Esophagus squamous epithelium (tissue), 5 donors: Measurements from ENCODE around the gene PCNX4. TPM values are rescaled to one million over a fixed set of nuclear protein-coding genes. Genes with fewer than 3 reads are reported as not detected.
A peak's percentile ranks its signal among the peaks of the same experiment; 100 is the strongest.

Source experiments
- DNase-seq: peaks from one replicate; lab custom pipeline; 2025; lab: John Stamatoyannopoulos, UW
- H3K27ac ChIP-seq, 4 donors: fragments of 200-600 bp; sonication (generic); one replicate each; pipeline ENCODE4 v1.5.1; 2016 to 2019; ENCODE audit warnings: mild to moderate bottlenecking in 1 of 4
- H3K27me3 ChIP-seq, 4 donors: fragments of 200-600 bp; sonication (generic); 1 replicate in 3 of 4; 2 replicates in 1 of 4; pipeline versions ENCODE4 v1.5.1 to v1.6.0; 2017 to 2021; ENCODE audit warnings: antibody characterized with exemption in 1 of 4
- H3K36me3 ChIP-seq, 3 donors: fragments of 200-600 bp; sonication (generic); one replicate each; pipeline ENCODE4 v1.5.1; 2016 to 2019
- H3K4me1 ChIP-seq, 3 donors: fragments of 200-600 bp; sonication (generic); one replicate each; pipeline ENCODE4 v1.5.1; 2017 to 2019
- H3K4me3 ChIP-seq, 4 donors: fragments of 200-600 bp; sonication (generic); 1 replicate in 3 of 4; 2 replicates in 1 of 4; pipeline ENCODE4 v1.5.1; 2016 to 2019; ENCODE audit warnings: mild to moderate bottlenecking in 2 of 4, moderate library complexity in 1 of 4
- H3K9me3 ChIP-seq, 3 donors: fragments of 200-600 bp; sonication (generic); one replicate each; pipeline ENCODE4 v1.5.1; 2016 to 2019
- CTCF ChIP-seq, 6 experiments: fragments of 450-650 bp in 4 of 6; fragments of 200-600 bp in 2 of 6; sonication (generic) in 2 of 6; IDR thresholded peaks; one replicate each; pipeline ENCODE4 v1.5.1; 2016 to 2019; ENCODE audit warnings: antibody characterized with exemption in 6 of 6, mild to moderate bottlenecking in 4 of 6, moderate library complexity in 4 of 6
- POLR2A ChIP-seq, 4 donors: fragments of 450-650 bp; IDR thresholded peaks; one replicate each; pipeline ENCODE4 v1.6.1; 2017; ENCODE audit warnings: antibody characterized with exemption in 4 of 4, mild to moderate bottlenecking in 4 of 4, moderate library complexity in 3 of 4
- WGBS, 2 donors: methylation state at CpG; one replicate each; pipeline ENCODE4 v1.1.5; 2018; 5-methylcytosine and 5-hydroxymethylcytosine counted together
- intact Hi-C: fragments of 100-400 bp; cut with DNase I; formaldehyde crosslinking; loops from one replicate; pipeline ENCODE4 v1.15.0; 2022
- total RNA-seq, 4 donors: library from RNA; depleted of rRNA; stranded (reverse); fragments of >200 nt; gene quantifications; one replicate each; pipeline ENCODE4 v1.1.0, GENCODE V29; 2016
- donor health status: DM: yes; HTN: yes; CAD: no.

Gene PCNX4
- total RNA-seq, 4 donors from 2014 or later: 9.4 to 31.1 (median 18.7) TPM

- no peak for DNase-seq
- Histone ChIP-seq H3K27me3 (no peaks in the 10 kb centered on the region), H3K4me1 (peaks cover 0 to 18% (median 8%) of the 10 kb centered on the region in 3 donors), H3K36me3 (no peaks in the 10 kb centered on the region), H3K9me3 (no peaks in the 10 kb centered on the region), H3K4me3 (peak overlapping the region; percentile 4 to 65 (median 42)), H3K27ac (peak overlapping the region in 3 of 4 donors; percentile 45 to 63 (median 58))
- TF ChIP-seq POLR2A (IDR thresholded peaks at IDR 0.05): no peak
- peak; percentile 59 to 88 (median 76) for TF ChIP-seq CTCF (IDR thresholded peaks at IDR 0.05)
- WGBS, 2 donors: 0 to 2% methylated on average over 5 of the region's 5 CpGs
- intact Hi-C loops: no loop called here
Measured at GRCh38 chr14:60184146-60184904, 92.6 kb downstream of the PCNX4 start.

- H3K27ac ChIP-seq: no peak overlapping the region
- TF ChIP-seq CTCF (IDR thresholded peaks at IDR 0.05) (no peak), POLR2A (IDR thresholded peaks at IDR 0.05) (no peak)
Measured at GRCh38 chr14:60184905-60185555, 93.3 kb downstream of the PCNX4 start.

GRCh38 chr14:60188115-60188514 is 96.4 kb downstream of the PCNX4 start:
- H3K27me3 ChIP-seq: no peaks in the 10 kb centered on the region
- 50 to 63% methylated on average over 3 of the region's 3 CpGs for WGBS, 2 donors
- intact Hi-C loops: loop anchor here (5.0 kb wide), 2 partner anchors 126 to 221 kb away; no protein-coding TSS in a partner anchor
- peaks cover 0 to 9% (median 8%) of the 10 kb centered on the region in 3 donors for H3K4me1 ChIP-seq
- no peaks in the 10 kb centered on the region for H3K36me3 ChIP-seq
- no peak overlapping the region for H3K4me3 ChIP-seq
- H3K27ac ChIP-seq: no peak overlapping the region
- TF ChIP-seq CTCF (IDR thresholded peaks at IDR 0.05) (no peak), POLR2A (IDR thresholded peaks at IDR 0.05) (no peak)
- H3K9me3 ChIP-seq: no peaks in the 10 kb centered on the region
- DNase-seq: no peak

More at GRCh38 chr14:60184905-60185555, 93.3 kb downstream of the PCNX4 start:
- intact Hi-C loops: loop anchor here (5.0 kb wide), 2 partner anchors 123 to 218 kb away; no protein-coding TSS in a partner anchor
- 44 to 48% methylated on average over 5 of the region's 5 CpGs for WGBS, 2 donors
- no peaks in the 10 kb centered on the region for H3K9me3 ChIP-seq
- H3K4me1 ChIP-seq: peaks cover 0 to 11% (median 8%) of the 10 kb centered on the region in 3 donors
- no peaks in the 10 kb centered on the region for H3K27me3 ChIP-seq
- H3K4me3 ChIP-seq: no peak overlapping the region
- DNase-seq: no peak
- no peaks in the 10 kb centered on the region for H3K36me3 ChIP-seq

GRCh38 chr14:60188696-60189095 is 97.0 kb downstream of the PCNX4 start:
- no peak for DNase-seq
- Histone ChIP-seq H3K9me3 (no peaks in the 10 kb centered on the region), H3K27ac (no peak overlapping the region), H3K27me3 (peaks cover 0 to under 1% (median 0%) of the 10 kb centered on the region in 4 donors), H3K4me1 (peaks cover 0 to 6% (median 5%) of the 10 kb centered on the region in 3 donors), H3K4me3 (no peak overlapping the region), H3K36me3 (no peaks in the 10 kb centered on the region)
- TF ChIP-seq POLR2A (IDR thresholded peaks at IDR 0.05) (no peak), CTCF (IDR thresholded peaks at IDR 0.05) (no peak)
- WGBS, 2 donors: 62 to 71% methylated on average over 1 of the region's 1 CpG
- intact Hi-C loops: loop anchor here (5.0 kb wide), 2 partner anchors 126 to 221 kb away; no protein-coding TSS in a partner anchor
